ENCODE measurements around the gene DLGAP1. TPM values are rescaled to one million over a fixed set of nuclear protein-coding genes. Genes with fewer than 3 reads are reported as not detected.

The DLGAP1 gene
- total RNA-seq, 1 experiment from 2014 or later, result not detected

DNA sequence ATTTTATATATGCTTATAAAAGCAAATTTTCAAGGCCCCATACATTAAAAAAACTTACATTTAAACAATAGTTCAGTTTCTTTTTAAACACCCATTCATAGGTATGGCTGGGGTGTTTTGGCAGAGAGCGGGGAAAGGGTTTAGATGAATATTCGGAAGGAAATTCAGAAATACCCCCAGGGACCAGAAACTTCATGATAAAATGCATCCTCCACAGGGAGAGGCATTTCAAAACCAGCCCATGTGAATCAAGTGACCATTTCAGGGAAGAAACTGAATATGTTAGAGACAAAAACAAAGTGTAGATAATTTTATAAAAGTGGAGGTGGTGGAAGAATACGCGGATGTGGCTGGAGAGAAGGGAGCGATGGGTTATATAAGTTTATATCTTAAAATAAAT lies 678.0 kb downstream of the DLGAP1 start:
- no peak for DNase-seq (ENCODE audit: low read depth)

DNA sequence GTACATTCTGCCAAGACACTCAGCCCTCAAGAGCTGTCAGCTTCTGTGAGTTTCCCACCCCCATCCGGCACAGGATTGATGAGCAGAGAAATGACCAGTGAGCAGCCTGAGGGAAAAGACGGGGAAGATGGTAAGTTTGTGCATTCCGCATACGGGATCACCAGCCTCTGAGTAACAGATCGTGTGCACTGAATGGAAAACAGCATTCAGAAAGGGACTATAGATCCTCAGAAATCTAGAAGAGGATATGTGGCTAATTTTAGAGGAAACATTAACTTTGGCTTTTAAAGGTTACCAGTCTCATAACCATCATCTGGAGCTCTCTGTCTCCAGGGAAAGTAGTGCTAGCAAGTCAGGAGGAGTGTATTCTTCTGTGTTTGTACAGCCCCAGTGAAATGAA lies 679.1 kb downstream of the DLGAP1 start:
- DNase-seq (ENCODE audit: low read depth), result peak; percentile 29

DNA sequence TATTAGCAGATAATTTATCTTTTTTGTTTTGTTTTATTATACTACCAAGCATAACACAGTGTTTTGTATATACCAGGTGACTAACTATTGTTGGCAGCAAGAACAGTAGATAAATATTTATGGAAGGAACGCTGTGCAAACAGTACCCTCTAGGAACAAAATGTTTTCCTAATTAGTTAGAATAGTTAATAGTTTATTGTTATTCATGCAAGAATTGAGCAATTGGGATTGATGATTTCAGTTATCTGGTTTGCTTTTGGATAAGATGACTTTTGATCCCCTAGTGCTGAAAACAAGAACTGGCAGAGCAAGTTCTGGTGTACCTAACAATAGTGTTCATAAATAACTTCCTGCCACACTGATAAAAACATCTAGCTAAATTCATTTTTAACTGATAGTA lies 681.8 kb downstream of the DLGAP1 start:
- DNase-seq (ENCODE audit: low read depth), result no peak

DNA sequence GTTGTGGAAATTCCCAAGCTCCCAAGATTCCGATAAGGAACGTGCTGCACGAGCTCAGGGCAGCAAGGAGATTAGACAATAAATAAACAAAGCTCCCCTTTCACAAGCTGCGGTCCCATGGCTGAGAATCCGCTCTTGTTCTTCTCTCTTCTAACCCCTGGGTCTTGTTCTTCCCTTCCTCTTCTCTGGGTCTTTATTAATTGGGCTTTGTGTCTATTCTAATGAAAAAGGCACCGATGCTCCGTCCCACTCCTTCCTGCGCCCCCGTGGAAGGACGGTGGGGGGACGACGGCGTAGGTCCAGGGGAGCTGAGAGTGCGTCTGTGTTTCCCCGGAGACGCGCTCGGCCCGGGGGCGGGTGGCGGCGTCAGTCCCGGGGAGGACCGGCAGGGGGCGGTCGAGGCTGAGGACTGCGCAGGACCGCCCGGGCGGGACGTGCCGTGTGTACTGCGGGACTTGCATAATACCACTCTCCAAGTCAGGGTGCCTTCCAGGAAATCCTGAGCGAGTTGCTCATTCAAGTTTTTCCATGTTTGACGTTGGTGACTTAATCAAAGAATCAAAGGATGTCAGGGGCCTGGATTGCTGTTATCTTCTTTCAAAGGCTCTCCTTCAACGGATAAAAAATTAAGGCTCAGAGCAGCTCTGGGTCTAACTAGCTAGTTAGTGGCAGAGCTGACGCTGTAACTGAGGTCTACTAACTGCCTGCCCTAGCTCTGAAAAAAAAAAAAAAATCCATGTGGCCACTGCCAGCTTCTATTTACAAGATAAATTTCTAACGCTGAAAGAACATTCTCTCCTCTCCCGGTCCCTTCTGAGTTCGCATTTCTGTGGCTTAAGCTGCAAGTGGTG lies 683.8 kb downstream of the DLGAP1 start:
- DNase-seq (ENCODE audit: low read depth), result peak; percentile 80

DNA sequence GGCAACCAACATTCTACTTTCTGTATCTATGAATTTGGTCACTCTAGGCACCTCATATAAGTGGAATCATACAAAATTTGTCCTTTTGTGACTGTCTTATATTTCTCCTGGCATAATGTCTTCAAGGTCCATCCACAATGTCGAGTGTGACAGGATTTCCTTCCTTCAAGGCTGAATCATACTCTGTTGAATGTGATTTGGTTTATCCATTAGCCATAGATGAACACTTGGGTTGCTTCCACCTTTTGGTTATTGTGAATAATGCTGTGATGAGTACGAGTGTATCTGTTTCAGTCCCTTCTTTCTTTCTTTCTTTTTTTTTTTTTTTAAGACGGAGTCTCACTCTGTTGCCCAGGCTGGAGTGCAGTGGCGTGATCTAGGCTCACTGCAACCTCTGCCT lies 693.8 kb downstream of the DLGAP1 start:
- DNase-seq (ENCODE audit: low read depth), result no peak

DNA sequence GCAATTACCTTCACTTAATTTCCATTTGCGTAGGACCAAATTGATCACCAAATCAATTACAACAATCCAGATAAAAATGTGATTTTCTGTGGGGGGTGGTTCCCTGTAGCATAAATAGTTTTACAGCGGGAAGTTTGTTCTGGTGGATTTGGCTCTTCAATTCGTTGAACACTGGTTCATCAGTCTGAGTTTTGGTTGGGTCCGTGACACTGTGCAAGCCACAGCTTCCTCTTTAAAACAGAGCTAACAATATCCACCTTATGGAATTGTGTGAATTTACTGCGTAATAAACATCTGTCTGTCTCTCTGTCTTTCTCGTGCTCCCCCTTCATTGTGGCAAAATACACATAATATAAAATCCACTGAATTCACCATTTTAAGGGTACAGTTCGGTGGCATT lies 694.4 kb downstream of the DLGAP1 start:
- no peak for DNase-seq (ENCODE audit: low read depth)

DNA sequence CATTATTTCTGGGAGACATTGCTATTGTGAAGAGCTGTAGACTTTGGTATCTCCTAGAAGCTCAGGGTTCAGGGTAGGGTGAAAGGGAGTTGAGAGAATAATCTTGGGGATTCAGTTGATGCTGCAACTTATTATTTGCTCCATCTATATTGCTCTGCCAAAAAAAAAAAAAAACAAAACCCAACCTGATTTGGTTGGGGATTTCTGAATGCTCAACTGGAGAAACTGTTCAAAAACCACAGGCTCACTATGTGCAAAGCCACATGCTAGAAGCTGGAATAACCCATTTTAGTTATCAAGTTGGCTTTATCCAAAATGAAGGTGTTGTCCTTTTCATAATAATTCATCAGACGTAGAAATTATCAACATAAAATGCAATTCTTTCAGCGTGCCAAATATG lies 696.0 kb downstream of the DLGAP1 start:
- DNase-seq (ENCODE audit: low read depth), result no peak

DNA sequence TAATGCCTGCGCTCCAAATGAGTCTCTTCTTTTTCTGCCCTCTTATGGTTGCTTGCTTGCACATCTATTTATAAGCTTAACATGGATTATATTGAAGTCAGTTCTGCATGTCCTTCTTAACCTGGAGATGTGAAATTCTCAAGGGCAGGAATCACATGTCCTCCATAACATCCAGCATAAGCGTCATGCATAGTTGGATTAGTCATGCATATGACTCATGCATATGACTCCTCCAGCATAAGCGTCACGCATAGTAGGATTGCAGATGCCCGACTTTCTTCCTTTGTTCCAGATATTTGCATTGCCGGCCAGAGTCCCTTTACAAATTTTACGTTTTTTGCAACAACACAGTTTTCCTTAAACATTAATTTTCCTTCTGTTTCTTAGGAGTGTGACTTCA lies 696.6 kb downstream of the DLGAP1 start:
- peak; percentile 91 for DNase-seq (ENCODE audit: low read depth)

DNA sequence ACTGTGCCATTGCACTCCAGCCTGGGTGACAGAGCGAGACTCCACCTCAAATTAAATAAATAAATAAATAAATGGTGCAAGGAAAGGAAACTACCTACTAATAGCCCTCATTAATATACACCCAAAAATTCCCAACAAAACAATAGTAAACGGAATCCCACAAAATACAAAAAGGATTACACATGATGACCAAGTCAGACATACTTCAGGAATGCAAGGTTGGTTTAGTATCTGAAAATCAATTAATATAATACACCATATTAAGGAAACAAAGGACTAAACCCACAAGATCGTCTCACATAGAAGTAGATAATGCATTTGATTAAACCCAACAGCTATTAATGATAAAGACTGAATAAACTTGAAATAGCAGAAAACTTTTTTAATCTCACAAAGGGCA lies 697.7 kb downstream of the DLGAP1 start:
- no peak for DNase-seq (ENCODE audit: low read depth)

DNA sequence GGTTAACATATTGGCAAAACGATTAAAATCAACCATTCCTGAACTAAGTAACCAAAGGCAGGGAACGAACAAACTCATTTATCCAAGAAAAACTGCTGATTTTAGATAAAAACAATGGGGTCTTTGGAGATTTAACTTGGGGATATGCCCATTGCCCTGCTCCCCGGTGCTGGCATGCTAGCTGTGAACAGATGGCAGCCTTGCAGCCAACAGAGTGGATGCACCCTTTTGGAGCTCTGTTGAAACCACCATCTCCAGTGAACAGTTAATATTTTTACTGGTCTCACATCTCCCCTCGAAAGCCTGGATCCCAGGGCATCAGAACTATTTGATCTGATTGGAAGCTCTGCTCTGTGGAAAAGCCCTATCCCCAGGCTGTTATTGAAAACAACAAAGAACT lies 702.0 kb downstream of the DLGAP1 start:
- no peak for DNase-seq (ENCODE audit: low read depth)

DNA sequence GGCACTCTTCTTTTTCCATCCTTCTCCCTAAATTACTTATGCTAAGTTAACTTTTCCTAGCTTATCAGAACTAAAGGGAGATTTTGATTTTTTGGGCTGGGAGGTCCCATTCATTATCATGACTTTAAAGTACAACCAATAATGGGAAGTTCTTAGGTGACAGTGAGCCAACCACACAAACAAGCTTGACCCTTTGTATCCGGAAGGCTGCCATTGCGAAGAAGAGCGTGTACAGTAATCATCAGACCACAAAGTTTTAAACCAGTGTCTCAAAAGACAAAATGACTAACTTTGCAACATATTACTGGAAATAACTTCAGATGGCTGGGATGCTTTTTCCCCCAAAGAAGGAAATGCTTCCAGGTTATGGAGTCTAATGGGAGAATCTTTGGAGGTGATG lies 707.0 kb downstream of the DLGAP1 start:
- DNase-seq (ENCODE audit: low read depth), result peak; percentile 56

DNA sequence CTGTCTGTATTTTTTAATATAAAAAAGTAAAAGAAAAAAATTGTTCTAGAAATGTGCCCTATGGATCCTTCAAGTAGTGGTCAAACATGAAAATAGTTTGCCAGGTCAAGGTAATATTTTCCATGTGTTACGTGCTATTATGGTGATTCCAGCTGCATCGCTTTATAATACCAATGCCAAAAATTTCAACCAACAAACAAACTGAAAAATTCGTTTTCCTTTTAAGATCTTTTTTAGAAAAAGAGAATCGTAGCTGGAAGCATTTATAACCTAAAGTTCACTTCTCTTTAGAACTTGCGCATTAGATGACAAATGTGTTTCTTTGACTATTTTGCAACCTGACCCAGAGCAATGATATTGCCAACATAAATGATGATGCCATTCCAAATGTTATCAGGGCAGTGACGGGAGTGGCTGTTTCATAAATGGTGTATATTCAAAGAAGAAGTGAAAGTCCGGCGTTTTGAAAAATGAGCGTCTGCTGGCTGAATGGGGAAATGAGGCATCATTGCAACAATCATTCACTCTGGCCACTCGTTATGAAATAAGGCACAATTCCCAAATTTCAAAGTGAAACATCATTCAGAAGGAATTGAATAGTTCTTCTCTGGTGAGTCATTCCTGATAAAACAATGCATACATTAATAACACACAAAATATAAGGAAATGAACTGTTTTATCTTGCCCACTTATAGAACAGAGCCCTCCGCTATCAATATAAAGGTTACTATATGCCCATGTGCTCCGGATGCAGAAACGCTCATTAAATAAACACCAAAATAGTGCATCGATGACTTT lies 707.7 kb downstream of the DLGAP1 start:
- peak; percentile 26 for DNase-seq (ENCODE audit: low read depth)

DNA sequence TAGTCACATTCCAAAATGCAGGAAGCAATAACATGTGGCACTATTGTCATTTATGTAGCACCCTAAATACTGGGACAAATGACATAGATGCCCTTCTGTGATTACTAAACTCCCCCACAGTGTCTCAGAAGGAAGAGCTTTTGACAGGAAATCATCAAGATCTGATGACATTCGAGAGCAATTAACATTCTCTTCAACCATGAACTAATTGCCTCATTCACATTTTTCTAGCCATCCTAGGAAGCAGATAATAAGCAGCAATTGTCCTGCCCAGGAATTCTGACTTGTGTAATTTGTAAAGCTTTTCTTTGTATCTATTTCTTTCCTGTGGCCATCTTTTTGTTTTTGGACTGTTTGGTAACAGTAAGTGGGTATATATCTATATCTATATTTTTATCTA lies 712.6 kb downstream of the DLGAP1 start:
- no peak for DNase-seq (ENCODE audit: low read depth)

DNA sequence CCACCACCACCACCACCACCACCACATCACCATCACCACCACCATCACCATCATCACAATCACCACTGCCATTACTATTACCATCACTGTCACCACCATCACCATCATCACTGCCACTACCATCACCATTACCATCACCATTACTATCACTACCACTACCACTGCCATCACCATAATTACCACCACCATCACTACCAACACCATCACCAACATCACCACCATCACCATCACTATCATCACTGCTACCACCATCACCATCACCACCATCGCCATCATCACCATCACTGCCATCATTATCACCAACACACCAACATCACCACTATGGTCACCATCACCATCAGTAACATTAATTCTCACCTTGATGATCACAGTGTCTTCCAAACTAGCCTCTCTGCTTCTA lies 713.8 kb downstream of the DLGAP1 start:
- no peak for DNase-seq (ENCODE audit: low read depth)

DNA sequence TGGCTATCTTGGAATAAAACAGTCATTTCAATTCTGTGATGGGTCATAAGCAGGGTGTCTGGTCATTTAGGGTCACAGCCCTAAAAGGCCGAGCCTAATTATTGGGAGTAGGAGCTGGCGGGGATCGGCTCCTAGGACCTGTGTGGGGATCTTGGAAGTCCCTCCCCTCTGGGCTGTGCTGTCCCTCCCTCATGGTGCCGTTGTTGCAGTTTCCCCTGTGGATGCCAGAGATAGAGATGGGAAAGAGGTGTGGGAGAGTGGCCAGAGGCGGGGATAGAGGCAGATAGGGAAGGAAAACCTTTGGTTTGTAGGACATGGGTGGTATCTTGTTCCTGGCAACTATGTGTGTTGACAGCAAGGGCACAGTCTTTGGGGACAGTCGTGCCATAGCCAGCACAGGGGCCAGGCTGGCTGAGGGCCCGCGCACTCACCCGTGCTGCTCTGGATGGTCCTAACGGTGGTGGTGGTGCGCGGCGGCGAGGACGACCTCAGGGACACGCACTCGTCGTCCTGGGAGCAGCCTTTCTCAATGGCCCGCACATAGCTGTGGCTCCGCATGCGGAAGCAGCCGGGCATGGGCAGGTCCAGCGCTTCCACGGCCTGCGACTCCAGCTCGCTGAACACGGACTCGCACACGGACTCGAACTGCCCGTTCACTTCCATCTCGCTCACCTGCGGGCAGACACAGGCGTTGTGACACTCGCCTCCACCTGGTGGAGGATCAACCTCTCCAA lies 726.2 kb downstream of the DLGAP1 start:
- DNase-seq (ENCODE audit: low read depth), result no peak

DNA sequence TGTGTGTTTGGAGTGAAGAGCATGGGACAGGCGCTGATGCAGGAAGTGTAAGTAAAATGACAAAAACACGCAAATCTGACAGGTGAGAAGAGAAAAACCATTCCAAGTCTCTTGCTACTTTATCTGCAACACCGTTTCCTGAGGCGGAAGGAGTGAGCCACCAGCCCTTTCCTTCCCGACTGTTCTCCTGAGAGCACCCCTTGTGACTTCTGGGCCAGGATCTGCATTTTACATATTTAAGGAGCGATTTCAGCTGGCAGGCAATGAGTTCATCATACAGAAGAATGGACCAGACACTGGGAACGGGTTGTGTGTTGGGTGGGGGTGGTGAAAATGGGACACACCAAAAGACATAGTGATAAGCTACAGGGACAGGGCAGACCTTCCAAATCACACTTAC lies 727.8 kb downstream of the DLGAP1 start:
- no peak for DNase-seq (ENCODE audit: low read depth)

DNA sequence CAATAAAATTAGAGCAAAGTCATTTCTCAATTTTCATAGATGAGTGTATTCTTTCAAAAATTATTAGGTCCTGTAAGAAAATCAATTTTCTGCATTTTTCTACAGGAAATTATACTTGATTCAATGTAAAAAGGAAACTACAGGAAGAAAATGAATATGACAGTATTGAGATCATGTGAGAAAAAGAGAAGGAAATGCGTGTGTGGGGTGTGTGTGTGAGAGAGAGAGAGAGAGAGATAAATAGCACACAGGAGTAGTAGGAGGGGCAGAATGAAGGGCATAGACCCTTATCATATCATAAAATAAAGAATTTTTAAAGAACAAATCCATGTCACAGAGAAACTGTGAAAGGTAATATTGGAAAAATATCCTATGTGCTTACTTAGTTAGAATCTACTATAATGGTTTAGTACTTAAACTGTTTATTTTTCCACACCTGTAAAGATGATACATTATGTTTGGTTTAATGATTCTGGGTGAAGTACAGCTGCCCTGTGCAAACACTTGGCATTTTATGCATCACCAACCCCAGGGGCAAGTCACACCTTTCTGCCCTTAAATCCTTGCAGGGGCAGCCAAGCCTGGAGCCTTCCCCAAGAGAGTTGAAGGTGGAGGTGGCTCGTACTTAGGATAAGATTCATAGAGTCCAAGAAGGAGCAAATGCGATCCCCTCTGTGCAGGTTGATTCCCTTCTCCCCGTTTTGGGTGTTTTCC lies 728.7 kb downstream of the DLGAP1 start:
- no peak for DNase-seq (ENCODE audit: low read depth)

DNA sequence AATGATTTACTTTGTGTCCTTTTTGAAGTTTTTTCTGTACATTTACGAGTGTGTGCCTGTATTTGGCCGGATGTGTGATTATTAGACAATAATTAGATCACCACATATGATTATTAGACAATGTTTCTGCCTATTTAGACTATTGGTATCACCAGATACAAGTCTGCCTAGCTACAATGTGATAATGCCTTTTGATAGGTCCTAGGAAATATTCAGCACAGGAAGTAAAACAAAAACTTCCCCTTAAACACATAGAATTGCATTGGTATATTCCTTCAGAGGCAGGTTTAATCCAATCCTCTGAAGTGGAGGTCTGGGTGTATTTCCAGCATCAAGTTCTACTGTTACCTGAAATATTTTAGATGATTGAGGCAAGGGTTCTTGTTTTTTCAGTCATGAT lies 730.0 kb downstream of the DLGAP1 start:
- no peak for DNase-seq (ENCODE audit: low read depth)

DNA sequence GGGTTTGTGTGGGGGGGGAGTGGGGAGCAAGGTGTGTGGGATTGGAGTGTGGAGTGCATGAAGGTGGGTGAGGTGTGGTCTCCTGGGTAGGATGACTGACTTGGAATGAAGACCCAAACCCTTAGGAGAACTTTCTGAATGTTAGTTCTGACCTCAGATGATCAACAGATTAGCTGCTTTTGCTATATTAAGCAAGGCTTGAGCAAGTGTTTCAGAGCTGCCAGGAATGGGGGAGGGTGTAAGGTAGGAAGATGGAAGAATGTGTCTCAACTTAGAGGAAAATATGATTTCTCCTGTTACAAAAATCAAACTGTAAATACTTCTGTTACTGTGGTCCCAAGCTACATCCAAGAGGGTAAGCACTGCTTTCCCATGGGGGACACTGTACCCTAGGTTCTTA lies 731.6 kb downstream of the DLGAP1 start:
- no peak for DNase-seq (ENCODE audit: low read depth)

DNA sequence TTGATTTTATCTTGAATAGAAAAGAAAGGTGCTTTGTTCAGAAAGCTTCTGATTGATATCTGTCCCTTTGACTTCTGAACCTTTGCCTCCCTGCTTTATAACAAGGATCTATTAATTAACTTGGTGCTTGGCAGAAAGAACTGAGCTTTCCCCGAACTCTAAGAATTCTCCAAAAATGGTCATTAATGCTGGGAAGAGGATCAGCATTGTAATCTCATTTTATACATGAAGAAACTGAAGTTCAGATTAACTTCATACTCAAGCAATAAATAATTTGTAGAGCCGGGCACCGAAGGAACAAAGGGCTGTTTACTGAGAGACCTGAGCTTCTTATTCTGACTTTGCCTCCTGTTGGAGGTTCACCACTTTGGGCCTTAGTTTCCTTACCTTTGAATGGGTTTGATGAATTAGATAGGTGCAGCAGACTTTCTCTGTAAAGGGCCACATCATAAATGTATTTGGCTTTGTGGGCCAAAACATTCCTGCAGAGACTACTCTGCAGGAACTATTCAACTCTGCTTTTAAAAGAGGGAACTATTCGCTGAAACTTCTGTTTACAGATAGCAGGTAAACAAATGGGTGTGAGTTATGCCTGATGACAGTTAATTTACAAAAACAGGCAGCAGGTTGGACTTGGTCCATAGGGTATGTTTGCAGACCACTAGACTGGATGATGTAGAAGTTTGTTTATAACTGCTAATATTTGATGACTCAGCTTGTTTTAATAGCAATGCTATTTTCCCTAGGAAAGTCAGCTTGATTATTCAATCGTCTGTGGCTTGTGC lies 732.3 kb downstream of the DLGAP1 start:
- no peak for DNase-seq (ENCODE audit: low read depth)
